Midbrain (tissue), 1 donor: ENCODE data around the gene ADPRH.

Experiments
- DNase-seq: peaks from one replicate; lab custom pipeline; 2025; lab: John Stamatoyannopoulos, UW

ADPRH gene

GRCh38 chr3:119596398-119596797, 17.1 kb downstream of the ADPRH start:
- DNase-seq = no peak

DNA sequence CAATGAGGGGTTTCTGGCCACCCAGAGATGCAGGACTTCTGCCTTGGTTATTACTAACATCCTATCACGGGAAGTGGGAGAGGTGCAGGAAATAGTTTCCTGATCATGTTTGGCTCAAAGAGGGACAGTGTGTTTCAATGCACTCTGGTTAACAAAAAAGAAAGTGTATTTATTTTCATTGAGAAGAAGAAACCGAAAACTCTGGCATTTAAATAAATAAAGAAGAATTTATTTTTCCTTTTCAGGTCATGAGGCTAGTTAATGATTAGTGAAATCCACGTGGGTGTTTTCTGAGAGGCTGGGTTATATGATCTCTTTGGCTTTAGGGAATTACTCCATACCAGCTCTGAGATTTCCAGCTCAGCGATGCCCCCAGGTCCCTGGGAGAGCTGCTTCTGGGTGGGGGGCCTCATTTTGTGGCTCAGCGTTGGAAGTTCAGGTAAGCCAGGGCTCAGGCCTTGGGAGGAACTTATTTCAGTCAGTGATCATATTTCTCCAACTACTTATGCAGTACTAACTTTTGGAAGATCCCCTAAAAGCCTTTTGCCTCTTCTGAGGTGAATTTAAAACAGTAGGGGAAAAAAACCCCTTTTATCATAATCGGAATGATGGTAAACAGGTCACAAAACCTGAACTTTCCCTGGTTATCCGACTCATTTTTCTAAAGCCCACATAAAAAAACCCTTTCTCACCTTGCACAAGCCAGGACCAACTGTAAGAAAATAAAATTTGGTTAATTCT, 18.4 kb downstream of the ADPRH start, which contains the start of gene PLA1A:
PLA1A (plus strand) TSS at position 338 of the 741 bp plus-strand sequence; CDS start at position 367, 29 bp downstream.
- no peak for DNase-seq

DNA sequence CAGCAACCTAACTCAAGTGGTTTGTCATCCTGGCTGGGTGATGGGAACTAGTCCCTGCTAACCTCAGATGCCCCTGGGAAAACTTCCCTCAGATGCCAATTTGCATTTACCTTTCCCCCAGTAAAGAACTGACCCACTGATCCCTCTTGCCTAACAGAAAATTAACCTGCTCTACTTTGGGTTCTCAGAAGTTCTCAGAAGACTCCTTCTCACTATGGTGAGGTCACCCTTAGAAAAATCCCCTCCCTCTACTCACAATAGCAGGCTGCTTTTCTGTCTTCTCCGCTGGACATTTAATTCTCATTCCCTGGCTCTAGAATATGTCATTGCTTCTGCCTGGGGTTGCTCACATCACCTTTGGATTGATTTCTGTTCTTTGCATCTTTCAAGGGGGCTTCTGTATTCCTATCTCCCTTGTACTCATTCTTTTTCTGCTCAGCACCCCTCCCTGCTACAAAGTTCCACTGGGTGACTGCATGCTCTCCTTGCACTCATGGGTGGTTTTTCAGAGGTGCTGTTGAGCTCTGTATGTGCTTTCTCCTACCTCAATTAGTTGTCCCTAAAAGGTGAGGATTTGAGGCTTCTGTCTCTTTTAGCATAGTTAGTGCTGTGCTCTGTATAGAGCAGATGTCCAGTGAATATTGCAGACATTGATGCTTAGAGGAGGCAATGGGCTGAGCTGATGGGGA, 19.3 kb downstream of the ADPRH start:
- DNase-seq = no peak

GRCh38 chr3:119599558-119600174, 20.4 kb downstream of the ADPRH start:
- no peak for DNase-seq

DNA sequence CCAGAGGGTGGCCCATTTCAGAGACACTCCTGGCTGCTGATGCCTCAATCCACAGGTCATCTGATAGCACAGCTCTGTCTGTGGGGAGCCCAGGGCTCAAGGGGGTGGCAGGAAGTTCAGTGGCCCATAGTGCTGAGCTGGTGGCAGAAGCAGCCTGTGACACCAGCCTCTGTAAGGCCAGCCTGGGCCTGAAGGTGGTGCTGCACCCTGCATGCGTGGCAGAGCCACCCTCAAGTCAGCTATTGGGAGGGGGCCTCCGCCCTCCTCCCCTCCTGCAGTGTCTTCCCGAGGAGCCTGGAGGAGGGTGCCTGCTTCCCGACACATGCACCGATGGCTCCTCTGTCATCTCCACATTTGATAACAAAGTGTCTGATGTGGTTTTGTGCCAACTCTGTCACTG, 21.4 kb downstream of the ADPRH start:
- no peak for DNase-seq

- no peak for DNase-seq
Observed at GRCh38 chr3:119601154-119601553, 21.9 kb downstream of the ADPRH start.

GRCh38 chr3:119602676-119603075, 23.4 kb downstream of the ADPRH start:
- no peak for DNase-seq

GRCh38 chr3:119604878-119605277, 25.6 kb downstream of the ADPRH start:
- DNase-seq = no peak

DNA sequence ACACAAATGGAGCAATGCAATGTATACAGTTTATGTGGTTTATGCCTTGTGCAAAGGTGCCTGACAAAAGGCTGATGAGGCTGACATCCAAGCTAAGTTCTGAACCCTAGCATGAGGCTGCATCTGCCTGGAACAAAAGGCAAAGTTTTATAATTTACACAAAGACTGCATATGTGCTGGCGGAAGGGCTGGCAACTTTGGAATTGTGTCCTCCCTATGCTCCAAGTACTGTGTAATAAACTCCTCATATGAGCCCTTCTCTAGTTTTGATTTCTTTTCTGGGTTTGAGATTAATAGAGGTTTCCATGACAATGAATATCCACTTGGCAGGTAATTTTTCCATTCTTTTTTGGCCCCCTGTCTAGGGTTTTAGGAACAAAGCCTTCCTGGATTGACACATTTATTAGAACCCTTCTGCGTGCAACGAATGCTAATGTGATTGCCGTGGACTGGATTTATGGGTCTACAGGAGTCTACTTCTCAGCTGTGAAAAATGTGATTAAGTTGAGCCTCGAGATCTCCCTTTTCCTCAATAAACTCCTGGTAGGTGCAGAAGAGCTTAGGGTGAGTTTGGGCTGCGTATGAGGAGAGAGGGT, 29.2 kb downstream of the ADPRH start:
- DNase-seq = no peak

GRCh38 chr3:119609301-119609700, 30.0 kb downstream of the ADPRH start:
- no peak for DNase-seq

GRCh38 chr3:119611664-119612063, 32.4 kb downstream of the ADPRH start:
- no peak for DNase-seq

DNA sequence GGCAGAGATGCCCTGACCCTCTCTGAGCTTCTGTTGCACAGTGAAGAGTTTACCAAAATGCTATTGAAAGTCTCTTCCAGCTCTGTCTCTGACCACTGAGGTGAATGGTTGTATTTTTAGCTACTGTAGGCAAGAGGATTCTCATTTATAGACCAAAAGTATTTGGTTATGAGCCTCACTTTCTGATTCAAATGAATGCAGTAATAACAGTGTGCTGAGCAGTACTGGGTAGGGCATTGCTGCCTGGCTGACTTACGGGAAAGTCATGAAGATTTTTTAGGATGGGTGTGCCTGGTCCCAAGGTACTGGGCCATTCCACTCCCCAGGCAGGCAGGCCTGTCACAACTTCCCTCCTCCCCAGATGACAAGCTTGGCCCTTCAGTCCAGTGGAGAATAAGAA, 33.9 kb downstream of the ADPRH start:
- DNase-seq = no peak

DNA sequence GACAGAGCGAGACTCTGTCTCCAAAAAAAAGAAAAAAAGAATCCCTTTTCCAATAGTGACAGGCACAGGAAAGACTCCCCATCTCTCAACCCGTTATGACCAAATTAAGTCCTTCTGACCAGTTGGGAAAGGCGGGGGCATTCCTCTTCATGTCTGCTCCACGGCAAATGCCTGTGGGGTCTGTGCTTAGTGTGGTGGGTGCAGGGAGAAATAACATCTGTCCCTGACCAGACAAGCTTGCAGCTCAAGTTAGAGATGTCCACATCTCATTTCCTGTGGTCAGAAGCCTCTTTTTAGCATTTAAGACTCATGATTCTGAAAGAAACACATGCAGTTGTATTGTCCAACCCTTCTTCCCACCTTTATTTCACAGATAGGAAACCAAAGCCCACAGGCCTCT, 34.6 kb downstream of the ADPRH start:
- no peak for DNase-seq

DNA sequence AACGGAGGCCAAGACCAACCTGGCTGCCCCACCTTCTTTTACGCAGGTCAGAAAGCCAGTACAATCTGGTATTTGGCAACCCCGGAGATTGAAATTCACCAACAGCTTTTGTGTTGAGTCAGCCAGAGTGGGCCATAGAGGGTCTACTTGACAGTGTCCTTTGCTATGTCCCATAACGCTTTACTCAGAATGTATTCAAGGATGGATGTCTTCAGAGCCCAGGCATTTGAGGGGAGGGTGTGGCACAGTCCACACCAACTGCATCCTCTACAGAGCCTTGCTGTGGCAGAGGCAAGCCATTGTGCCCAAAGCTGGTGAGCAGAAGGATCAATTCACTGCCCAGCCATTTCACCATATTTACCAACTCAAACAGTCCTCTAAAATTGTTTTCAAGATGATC, 36.8 kb downstream of the ADPRH start:
- no peak for DNase-seq

DNA sequence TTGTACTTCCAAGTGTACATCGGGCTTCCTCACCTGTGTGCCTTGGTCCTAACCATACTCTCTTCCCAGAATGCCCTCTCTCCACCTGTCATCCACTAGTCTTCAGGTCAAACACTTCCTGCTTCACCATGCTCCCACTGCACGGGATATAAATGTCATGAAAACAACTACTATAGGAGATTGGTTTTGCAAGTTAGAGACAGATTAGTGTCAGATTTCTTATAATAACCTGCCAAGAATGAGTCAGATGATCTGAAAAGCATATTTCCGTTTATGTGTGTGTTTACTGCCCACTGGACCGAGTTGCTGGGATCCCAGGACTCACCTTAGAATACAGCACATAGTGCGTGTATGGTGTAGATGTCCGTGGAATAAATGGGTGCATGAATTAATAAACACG, 39.8 kb downstream of the ADPRH start:
- no peak for DNase-seq

DNA sequence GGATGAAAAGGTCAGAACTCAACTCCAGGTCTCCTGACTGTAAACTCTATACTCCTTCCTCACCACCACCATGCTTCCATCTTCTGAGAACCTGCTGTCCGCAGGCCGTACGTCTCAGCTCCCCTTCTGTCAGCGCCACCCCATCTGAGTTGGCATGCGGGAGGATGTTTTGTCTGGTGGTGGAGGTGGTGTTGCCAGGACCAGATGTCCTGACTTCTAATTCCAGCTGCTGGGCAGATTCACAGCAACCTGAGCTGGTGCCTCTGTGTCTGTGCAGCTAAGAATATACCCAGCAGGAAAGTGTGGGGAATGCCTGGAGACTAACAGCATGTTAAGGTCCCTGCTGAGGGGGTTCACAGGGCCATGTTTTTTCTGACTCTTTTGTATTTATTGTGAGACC, 41.6 kb downstream of the ADPRH start:
- DNase-seq = no peak

DNA sequence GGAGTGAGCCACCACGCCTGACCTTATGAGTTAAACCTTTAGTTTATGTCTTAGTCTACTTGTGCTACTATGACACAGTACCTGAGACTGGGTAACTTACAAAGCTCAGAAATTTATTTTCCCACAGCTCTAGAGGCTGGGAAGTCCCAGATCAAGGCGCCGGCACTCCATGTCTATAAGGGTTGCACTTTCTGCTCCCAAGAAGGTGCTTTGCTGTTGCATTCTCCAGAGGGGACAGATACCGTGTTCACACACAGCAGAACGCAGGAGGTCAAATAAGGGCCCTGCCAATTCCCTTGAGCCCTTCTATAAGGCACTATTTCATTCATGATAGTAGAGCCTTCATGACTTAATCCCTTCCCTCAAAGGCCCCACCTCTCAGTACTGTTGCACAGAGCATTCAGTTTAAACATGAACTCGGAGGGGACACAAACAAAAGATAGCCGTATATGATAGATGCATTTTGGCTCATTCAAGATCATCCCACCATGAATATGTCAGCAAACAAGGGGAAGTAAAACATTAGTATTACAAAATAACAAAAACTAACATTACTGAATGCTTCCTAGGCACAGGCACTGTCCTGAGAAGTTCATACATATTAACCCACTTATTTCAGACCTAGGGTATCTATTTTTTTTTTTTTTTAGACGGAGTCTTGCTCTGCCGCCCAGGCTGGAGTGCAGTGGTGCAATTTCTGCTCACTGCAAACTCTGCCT, 44.9 kb downstream of the ADPRH start:
- DNase-seq = no peak

DNA sequence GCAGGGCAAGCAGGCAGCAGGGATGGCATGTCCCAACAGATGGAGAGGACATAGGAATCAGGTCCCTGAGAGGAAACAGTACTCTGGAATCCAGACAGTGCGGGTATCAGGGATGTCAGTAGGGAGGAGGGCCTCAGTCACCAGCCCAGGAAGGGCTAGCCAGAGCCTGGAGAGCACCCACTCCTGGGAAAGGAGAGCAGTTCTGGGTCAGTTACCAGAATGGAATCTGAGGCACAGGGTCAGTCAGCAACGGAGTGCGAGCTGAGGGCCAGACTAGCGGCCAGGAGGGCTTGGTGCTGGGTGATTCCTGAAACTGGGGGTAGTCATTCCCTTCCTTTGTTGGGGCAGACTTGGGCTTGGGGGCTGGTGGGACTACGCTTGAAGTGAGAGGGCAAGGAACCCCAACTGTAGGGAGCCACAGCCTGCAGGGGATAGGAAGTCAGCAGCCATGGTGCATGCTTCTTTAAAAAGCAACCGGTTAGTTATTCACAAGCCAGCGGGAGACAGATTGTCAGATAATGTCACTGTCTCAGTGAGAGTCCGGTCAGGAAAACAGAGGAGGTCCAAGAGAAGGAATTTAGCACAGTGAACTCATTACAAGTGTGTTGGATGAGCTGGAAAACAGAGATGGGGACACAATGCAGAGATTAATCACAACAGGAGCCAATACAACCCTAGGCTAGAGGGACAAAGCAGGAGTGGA, 46.3 kb downstream of the ADPRH start:
- no peak for DNase-seq

GRCh38 chr3:119626196-119626595, 46.9 kb downstream of the ADPRH start:
- DNase-seq = no peak

DNA sequence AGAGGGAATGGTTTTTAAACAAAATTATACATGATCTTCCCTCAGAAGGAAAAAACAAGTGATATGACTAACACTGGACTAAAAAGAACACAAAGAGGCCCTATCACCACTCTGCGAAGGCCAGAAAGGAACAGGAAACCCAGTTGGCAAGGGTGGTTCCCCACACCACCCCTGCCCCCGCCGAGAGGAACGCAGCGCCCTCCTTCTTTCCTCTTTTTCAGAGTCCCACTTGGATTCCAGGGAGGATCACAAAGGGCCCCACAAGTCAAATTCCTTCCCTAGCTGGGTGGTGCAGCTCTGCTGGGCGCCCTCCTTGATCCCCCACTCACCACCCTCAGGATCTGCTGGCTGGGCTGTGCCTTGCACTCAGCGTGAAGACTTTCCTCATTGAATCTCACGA, 48.2 kb downstream of the ADPRH start:
- no peak for DNase-seq

DNA sequence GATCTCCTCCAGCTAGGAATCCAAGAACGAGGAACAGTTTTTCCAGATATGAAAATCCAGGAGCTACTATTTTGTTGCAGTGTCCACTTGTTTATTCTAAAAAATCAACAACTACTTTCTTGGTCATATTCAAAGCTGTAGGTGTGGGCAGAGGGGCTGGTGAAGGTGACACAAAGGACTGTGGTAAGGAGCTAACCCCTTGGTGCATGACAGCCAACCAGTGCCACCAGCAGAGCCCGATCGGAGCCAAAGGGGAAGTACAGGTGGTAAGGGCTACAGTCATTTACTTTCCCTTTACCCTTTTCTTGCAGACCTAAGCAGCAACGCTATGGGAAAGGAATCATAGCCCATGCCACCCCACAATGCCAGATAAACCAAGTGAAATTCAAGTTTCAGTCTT, 49.1 kb downstream of the ADPRH start:
- no peak for DNase-seq
